GM23248 (cell line): ENCODE measurements around the gene IBSP.

Experiments
- EZH2 ChIP-seq: fragments of 200-600 bp; sonication (generic); IDR thresholded peaks from 2 replicates; pipeline ENCODE4 v1.6.1; 2018; ENCODE audit warnings: antibody characterized with exemption, mild to moderate bottlenecking; ENCODE audit not compliant: insufficient read depth, poor library complexity, severe bottlenecking
- EZH2phosphoT487 ChIP-seq: fragments of 200-600 bp; sonication (generic); IDR thresholded peaks from 2 replicates; pipeline ENCODE4 v1.6.1; 2018; ENCODE audit warnings: antibody characterized with exemption, moderate library complexity, mild to moderate bottlenecking, low read depth; ENCODE audit not compliant: insufficient read depth

DNA sequence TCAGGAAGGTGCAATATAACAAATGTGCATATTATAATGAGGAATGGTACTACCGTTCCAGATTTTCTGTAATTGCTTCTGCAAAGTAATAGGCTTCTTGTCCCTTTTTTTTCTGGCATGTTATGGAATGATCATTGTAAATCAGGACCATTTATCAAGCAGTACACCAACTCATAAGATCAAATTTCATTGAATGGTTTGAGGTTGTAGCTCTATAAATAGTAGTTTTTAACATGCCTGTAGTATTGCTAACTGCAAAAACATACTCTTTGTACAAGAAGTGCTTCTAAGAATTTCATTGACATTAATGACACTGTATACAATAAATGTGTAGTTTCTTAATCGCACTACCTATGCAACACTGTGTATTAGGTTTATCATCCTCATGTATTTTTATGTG lies 12.6 kb downstream of the IBSP start:
- TF ChIP-seq EZH2 (no peak), EZH2phosphoT487 (no peak)
